Mesodermal cell (in vitro differentiated cells): ENCODE data around the gene NEIL3.

Source experiments
- H3K27ac ChIP-seq: 2 replicates; pipeline ENCODE4 v1.7.0; 2013; ENCODE audit warnings: mild to moderate bottlenecking, low read depth, low read length, moderate library complexity; ENCODE audit not compliant: severe bottlenecking
- H3K36me3 ChIP-seq: 2 replicates; pipeline ENCODE4 v1.7.1; 2013; ENCODE audit warnings: mild to moderate bottlenecking, low read length, moderate library complexity; ENCODE audit not compliant: control insufficient read depth, insufficient read depth
- H3K4me1 ChIP-seq: one replicate; pipeline ENCODE4 v1.7.1; 2013; ENCODE audit warnings: mild to moderate bottlenecking, low read length; ENCODE audit not compliant: insufficient read depth, control insufficient read depth, poor library complexity, severe bottlenecking
- H3K4me3 ChIP-seq: 2 replicates; pipeline ENCODE4 v1.7.0; 2013; ENCODE audit warnings: low read length, control low read depth, mild to moderate bottlenecking; ENCODE audit not compliant: insufficient read depth, poor library complexity, severe bottlenecking; ENCODE audit errors: extremely low read depth
- H3K9me3 ChIP-seq: 2 replicates; pipeline ENCODE4 v1.7.1; 2013; ENCODE audit warnings: mild to moderate bottlenecking, low read length, moderate library complexity; ENCODE audit not compliant: control insufficient read depth
- WGBS, 2 experiments: methylation state at CpG; one replicate each; pipeline ENCODE4 v1.1.5; 2013; ENCODE audit warnings: missing lambda C conversion rate in 2 of 2; ENCODE audit not compliant: insufficient coverage in 2 of 2; 5-methylcytosine and 5-hydroxymethylcytosine counted together

NEIL3 gene

DNA sequence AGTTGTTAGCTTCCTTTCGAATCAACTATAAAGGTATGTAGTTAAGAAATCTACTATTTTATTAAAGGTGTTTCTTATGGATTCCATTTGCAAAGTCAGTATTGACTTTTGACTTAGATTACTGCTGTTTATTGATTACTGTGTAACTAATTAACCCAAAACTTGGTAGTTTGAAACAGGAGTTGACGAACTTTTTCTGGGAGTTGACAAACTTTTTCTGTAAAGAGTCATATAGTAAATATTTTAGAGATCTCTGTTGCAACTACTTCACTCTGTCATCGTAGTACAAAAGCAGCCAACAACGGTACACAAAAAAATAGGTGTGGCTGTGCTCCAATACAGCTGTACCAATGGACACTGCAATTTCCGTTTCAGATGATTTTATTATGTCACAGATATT lies 102.3 kb downstream of the NEIL3 start:
- Histone ChIP-seq H3K36me3 (no peaks in the 10 kb centered on the region), H3K9me3 (no peaks in the 10 kb centered on the region), H3K4me1 (no peaks in the 10 kb centered on the region), H3K4me3 (no peak overlapping the region), H3K27ac (no peak overlapping the region)
- 92 to 100% methylated on average over 2 of the region's 5 CpGs for WGBS, 2 experiments
